Keratinocyte (primary cell): Measurements from ENCODE around the gene EEPD1. TPM values are rescaled to one million over a fixed set of nuclear protein-coding genes. Genes with fewer than 3 reads are reported as not detected.

ENCODE experiments used
- DNase-seq: peaks from one replicate; pipeline ENCODE4 v3.0.0-alpha.2; 2011; ENCODE audit warnings: low read depth, missing footprints, low spot score
- FAIRE-seq: peaks from 2 replicates; lab custom pipeline; 2011; peaks lifted over from hg19 to GRCh38; lab: Jason Lieb, UNC
- H2AFZ ChIP-seq: 2 replicates; pipeline ENCODE4 v1.6.0; 2012; ENCODE audit warnings: low read length, control low read depth, inconsistent platforms; ENCODE audit not compliant: control insufficient read depth
- H3K27ac ChIP-seq: 2 replicates; pipeline ENCODE4 v1.5.1; 2011; ENCODE audit warnings: low read length; ENCODE audit not compliant: control insufficient read depth, insufficient read depth
- H3K27me3 ChIP-seq: 3 replicates; pipeline ENCODE4 v1.6.0; 2011; ENCODE audit warnings: low read length; ENCODE audit not compliant: control insufficient read depth, insufficient read depth; ENCODE audit errors: extremely low read depth
- H3K36me3 ChIP-seq, 2 experiments: 2 replicates in 1 of 2; 3 replicates in 1 of 2; pipeline ENCODE4 v1.5.1; 2011; ENCODE audit warnings: low read length in 2 of 2, mild to moderate bottlenecking in 1 of 2; ENCODE audit not compliant: control insufficient read depth in 2 of 2, insufficient read depth in 2 of 2; ENCODE audit errors: extremely low read depth in 1 of 2
- H3K4me1 ChIP-seq: 3 replicates; pipeline ENCODE4 v1.5.1; 2011; ENCODE audit warnings: low read length; ENCODE audit not compliant: control insufficient read depth, insufficient read depth; ENCODE audit errors: extremely low read depth
- H3K4me2 ChIP-seq: 3 replicates; pipeline ENCODE4 v1.6.0; 2011; ENCODE audit warnings: low read depth, low read length; ENCODE audit not compliant: control insufficient read depth, insufficient read depth; ENCODE audit errors: extremely low read depth
- H3K4me3 ChIP-seq, 3 experiments: fragments of 200-600 bp in 1 of 3; sonication (generic) in 1 of 3; 2 replicates in 2 of 3; 3 replicates in 1 of 3; pipeline ENCODE4 v1.5.1; 2011 to 2016; ENCODE audit warnings: low read length in 3 of 3, mild to moderate bottlenecking in 3 of 3, control low read depth in 2 of 3, inconsistent platforms in 1 of 3, low read depth in 1 of 3, mixed read lengths in 1 of 3, mixed run types in 1 of 3, moderate library complexity in 1 of 3; ENCODE audit not compliant: control insufficient read depth in 2 of 3, insufficient read depth in 2 of 3; ENCODE audit errors: extremely low read depth in 1 of 3
- H3K79me2 ChIP-seq: 2 replicates; pipeline ENCODE4 v1.6.0; 2012; ENCODE audit warnings: low read length; ENCODE audit not compliant: control insufficient read depth, insufficient read depth
- H3K9ac ChIP-seq: 3 replicates; pipeline ENCODE4 v1.6.0; 2011; ENCODE audit warnings: low read length; ENCODE audit not compliant: control insufficient read depth, insufficient read depth; ENCODE audit errors: extremely low read depth
- H3K9me1 ChIP-seq: 3 replicates; pipeline ENCODE4 v1.6.0; 2011; ENCODE audit warnings: low read length; ENCODE audit not compliant: control insufficient read depth, insufficient read depth; ENCODE audit errors: extremely low read depth
- H3K9me3 ChIP-seq: 2 replicates; pipeline ENCODE4 v1.5.1; 2012; ENCODE audit warnings: low read depth, low read length; ENCODE audit not compliant: control insufficient read depth
- H4K20me1 ChIP-seq: 3 replicates; pipeline ENCODE4 v1.6.0; 2011; ENCODE audit warnings: low read length; ENCODE audit not compliant: control insufficient read depth, insufficient read depth; ENCODE audit errors: extremely low read depth
- EZH2 ChIP-seq: IDR thresholded peaks from one replicate; pipeline ENCODE4 v1.6.1; 2012; ENCODE audit warnings: inconsistent platforms, mild to moderate bottlenecking, low read length, moderate library complexity
- dilution Hi-C: fragments of 300-500 bp; cut with MboI; formaldehyde crosslinking; loops from one replicate; pipeline ENCODE4 v1.7.0; 2020; ENCODE audit warnings: low sequenced_read_pairs; ENCODE audit not compliant: extremely low pct_ligation_motif_present
- polyA plus RNA-seq, 5 experiments: library from polyadenylated mRNA; depleted of rRNA in 3 of 5; stranded (reverse) in 3 of 5; stranded (forward) in 1 of 5; unstranded in 1 of 5; fragments of >200 nt; gene quantifications; 1 replicate in 1 of 5; 2 replicates in 3 of 5; 3 replicates in 1 of 5; pipeline versions ENCODE4 v1.2.1 to v1.2.3, GENCODE V29; 2011 to 2012; ENCODE audit warnings: missing spikeins in 2 of 5, low read depth in 1 of 5, low replicate concordance in 1 of 5
- TF ChIP-seq, protein P1 (sequence below), 3 experiments: IDR thresholded peaks in 1 of 3; conservative IDR thresholded peaks in 1 of 3; optimal IDR thresholded peaks in 1 of 3; 2 replicates in 2 of 3; 3 replicates in 1 of 3; pipeline versions ENCODE3 to v1.5.1; 2011; ENCODE audit warnings: low read length in 3 of 3, mild to moderate bottlenecking in 3 of 3, moderate library complexity in 2 of 3, control low read depth in 1 of 3, inconsistent platforms in 1 of 3; ENCODE audit not compliant: insufficient read depth in 2 of 3; ENCODE audit errors: extremely low read depth in 1 of 3

Gene EEPD1
- polyA plus RNA-seq, 1 donor (not counting 4 experiments of a cell fraction or from before 2014, with no cell fraction given) = 1.2 TPM

DNA sequence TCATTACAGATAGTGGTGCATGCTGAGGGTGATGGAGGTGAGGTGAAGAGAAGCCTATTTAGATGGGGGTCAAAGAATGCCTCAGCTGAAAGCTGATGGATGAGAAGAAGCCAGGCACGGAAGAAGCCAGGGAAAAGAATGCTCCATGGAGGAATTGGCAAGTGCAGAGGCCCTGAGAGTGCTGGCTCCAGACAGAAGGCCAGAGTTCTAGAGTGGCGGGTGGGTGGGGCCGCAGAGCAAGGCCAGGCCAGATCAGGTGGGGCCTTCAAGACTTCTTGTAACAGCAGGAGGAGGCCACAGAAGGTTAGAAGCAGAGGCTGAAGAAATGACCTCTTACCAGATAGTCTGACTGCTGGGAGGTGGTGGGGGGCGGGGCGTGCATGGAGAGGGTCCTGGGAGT is 7.3 kb downstream of the EEPD1 start:
- Histone ChIP-seq H3K9ac (no peak overlapping the region), H3K27me3 (no peaks in the 10 kb centered on the region), H3K4me3 (no peak overlapping the region), H4K20me1 (no peaks in the 10 kb centered on the region), H3K27ac (no peak overlapping the region), H3K4me2 (no peak overlapping the region), H3K9me3 (no peaks in the 10 kb centered on the region), H2AFZ (no peak overlapping the region), H3K79me2 (no peaks in the 10 kb centered on the region), H3K36me3 (no peaks in the 10 kb centered on the region), H3K9me1 (no peaks in the 10 kb centered on the region), H3K4me1 (peaks cover 29% of the 10 kb centered on the region)
- DNase-seq = no peak
- no peak for TF ChIP-seq EZH2
- TF ChIP-seq, protein P1, sequence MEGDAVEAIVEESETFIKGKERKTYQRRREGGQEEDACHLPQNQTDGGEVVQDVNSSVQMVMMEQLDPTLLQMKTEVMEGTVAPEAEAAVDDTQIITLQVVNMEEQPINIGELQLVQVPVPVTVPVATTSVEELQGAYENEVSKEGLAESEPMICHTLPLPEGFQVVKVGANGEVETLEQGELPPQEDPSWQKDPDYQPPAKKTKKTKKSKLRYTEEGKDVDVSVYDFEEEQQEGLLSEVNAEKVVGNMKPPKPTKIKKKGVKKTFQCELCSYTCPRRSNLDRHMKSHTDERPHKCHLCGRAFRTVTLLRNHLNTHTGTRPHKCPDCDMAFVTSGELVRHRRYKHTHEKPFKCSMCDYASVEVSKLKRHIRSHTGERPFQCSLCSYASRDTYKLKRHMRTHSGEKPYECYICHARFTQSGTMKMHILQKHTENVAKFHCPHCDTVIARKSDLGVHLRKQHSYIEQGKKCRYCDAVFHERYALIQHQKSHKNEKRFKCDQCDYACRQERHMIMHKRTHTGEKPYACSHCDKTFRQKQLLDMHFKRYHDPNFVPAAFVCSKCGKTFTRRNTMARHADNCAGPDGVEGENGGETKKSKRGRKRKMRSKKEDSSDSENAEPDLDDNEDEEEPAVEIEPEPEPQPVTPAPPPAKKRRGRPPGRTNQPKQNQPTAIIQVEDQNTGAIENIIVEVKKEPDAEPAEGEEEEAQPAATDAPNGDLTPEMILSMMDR (optimal IDR thresholded peaks at IDR 0.05 in 1 of 3, IDR thresholded peaks at IDR 0.05 in 1 of 3, conservative IDR thresholded peaks at IDR 0.05 in 1 of 3; ENCODE audit: extremely low read depth in 1 of 3, insufficient read depth in 2 of 3, low read length in 3 of 3) = no peak
- no peak for FAIRE-seq
- dilution Hi-C loops = no loop called here

DNA sequence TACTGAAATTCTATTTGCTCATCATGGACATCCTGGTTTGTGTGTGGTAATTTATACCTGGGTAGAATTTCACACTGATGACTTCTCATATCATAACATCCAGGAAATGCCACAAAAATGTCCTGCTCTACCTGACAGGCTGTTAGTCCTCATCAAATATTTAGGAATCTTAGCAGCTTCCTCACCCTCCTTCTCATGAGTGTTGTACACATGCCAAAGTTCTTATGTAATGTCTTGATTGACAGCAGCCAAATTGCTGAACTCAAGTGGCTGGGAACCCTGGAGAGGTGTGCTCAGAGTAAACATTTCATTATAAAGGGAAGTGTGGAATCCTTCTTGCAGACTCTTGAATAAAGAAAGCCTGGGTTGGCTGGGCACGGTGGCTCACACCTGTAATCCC is 8.9 kb downstream of the EEPD1 start:
- no peak overlapping the region for H3K27ac ChIP-seq
- peaks cover 23% of the 10 kb centered on the region for H3K4me1 ChIP-seq
- H3K36me3 ChIP-seq = no peaks in the 10 kb centered on the region
- no peaks in the 10 kb centered on the region for H3K9me1 ChIP-seq
- H3K9ac ChIP-seq = no peak overlapping the region
- H4K20me1 ChIP-seq = no peaks in the 10 kb centered on the region
- TF ChIP-seq EZH2 = no peak
- H2AFZ ChIP-seq = no peak overlapping the region
- H3K4me3 ChIP-seq = no peak overlapping the region
- no peaks in the 10 kb centered on the region for H3K27me3 ChIP-seq
- dilution Hi-C loops = no loop called here
- DNase-seq (peak; percentile 32), FAIRE-seq (no peak)
- no peaks in the 10 kb centered on the region for H3K9me3 ChIP-seq
- H3K79me2 ChIP-seq = no peaks in the 10 kb centered on the region
- no peak overlapping the region for H3K4me2 ChIP-seq

DNA sequence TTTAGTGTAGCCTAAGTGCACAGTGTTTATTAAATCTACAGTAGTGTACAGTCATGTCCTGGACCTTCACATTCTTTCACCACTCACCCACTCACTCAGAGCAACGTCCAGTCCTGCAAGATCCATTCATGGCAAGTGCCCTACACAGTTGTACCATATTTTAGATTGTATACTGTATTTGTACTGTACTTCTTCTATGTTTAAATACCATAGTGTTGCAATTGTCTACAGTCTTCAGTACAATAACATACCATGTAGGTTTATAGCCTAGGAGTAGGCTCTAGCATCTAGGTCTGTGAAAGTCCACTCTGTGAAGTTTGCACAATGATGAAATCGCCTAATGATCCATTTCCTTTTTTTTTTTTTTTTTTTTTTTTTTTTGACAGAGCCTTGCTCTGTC is 12.0 kb downstream of the EEPD1 start:
- Histone ChIP-seq H4K20me1 (no peaks in the 10 kb centered on the region), H3K4me2 (no peak overlapping the region), H3K79me2 (no peaks in the 10 kb centered on the region), H2AFZ (no peak overlapping the region), H3K9me3 (no peaks in the 10 kb centered on the region), H3K4me3 (no peak overlapping the region), H3K9ac (no peak overlapping the region), H3K27me3 (no peaks in the 10 kb centered on the region), H3K9me1 (no peaks in the 10 kb centered on the region), H3K27ac (no peak overlapping the region), H3K4me1 (peaks cover 10% of the 10 kb centered on the region), H3K36me3 (no peaks in the 10 kb centered on the region)
- TF ChIP-seq, protein P1 (optimal IDR thresholded peaks at IDR 0.05 in 1 of 3, IDR thresholded peaks at IDR 0.05 in 1 of 3, conservative IDR thresholded peaks at IDR 0.05 in 1 of 3; ENCODE audit: extremely low read depth in 1 of 3, insufficient read depth in 2 of 3, low read length in 3 of 3) = no peak
- TF ChIP-seq EZH2 = no peak
- FAIRE-seq (no peak), DNase-seq (no peak)
- dilution Hi-C loops = no loop called here
